ENCODE measurements around the gene RNF168. TPM values are rescaled to one million over a fixed set of nuclear protein-coding genes. Genes with fewer than 3 reads are reported as not detected.
A peak's percentile ranks its signal among the peaks of the same experiment; 100 is the strongest.

RNF168 gene
- total RNA-seq, 1 experiment from 2014 or later = 18.9 TPM

GRCh38 chr3:196432137-196432879, 71.3 kb downstream of the RNF168 start, which contains the start of gene UBXN7:
Gene UBXN7, minus strand, starts transcription at chr3:196432427. Its CDS starts 28 bp downstream, at chr3:196432399.
- peak within 1 kb of the TSS; percentile 83 for H3K4me3 Mint-ChIP-seq (ENCODE audit: unreplicated experiment)

GRCh38 chr3:196431181-196432136, 72.1 kb downstream of the RNF168 start:
- H3K27me3 Mint-ChIP-seq (ENCODE audit: insufficient read depth, unreplicated experiment) = no peaks in the 10 kb centered on the region
- DNase-seq = peak; percentile 39 to 56
- no peaks in the 10 kb centered on the region for H3K27me3 ChIP-seq (replicated peaks; ENCODE audit: control insufficient read depth, insufficient read depth, low read length)
- ChIA-PET POLR2A (interaction anchor here (0.6 to 1.0 kb wide), 2 partner anchors 34 to 137 kb away, joined by 3 to 7 read pairs; partner anchors contain the start of genes FBXO45 and WDR53), CTCF (interaction anchor here (1.0 kb wide), 1 partner anchor 206 kb away, joined by 3 read pairs; no protein-coding TSS in a partner anchor)
- H3K4me3 Mint-ChIP-seq (ENCODE audit: unreplicated experiment) = peak overlapping the region; percentile 83
- 0 out of 2 replicates have a peak, but pooled peaks cover 6% of the 10 kb centered on the region for H3K4me1 ChIP-seq
- peak overlapping the region; percentile 93 for H3K27ac Mint-ChIP-seq (ENCODE audit: unreplicated experiment)
- H3K9me3 ChIP-seq = no peaks in the 10 kb centered on the region
- BruUV-seq (replicated peaks) = TSS peak; percentile 65
- H3K36me3 Mint-ChIP-seq (ENCODE audit: insufficient read depth, unreplicated experiment) = peaks cover 16% of the 10 kb centered on the region
- intact Hi-C loops (cut with micrococcal nuclease; ENCODE audit: unreplicated experiment) = loop anchor here (1.0 kb wide), 1 partner anchor 144 kb away; the partner anchor contains the start of gene PCYT1A
- H3K9me3 Mint-ChIP-seq (ENCODE audit: unreplicated experiment) = no peaks in the 10 kb centered on the region
- peaks cover 7% of the 10 kb centered on the region for H3K4me1 Mint-ChIP-seq (ENCODE audit: low read depth, unreplicated experiment)
- no peaks in the 10 kb centered on the region for H3K36me3 ChIP-seq (ENCODE audit: control insufficient read depth, insufficient read depth, low read length)
- H3K4me3 ChIP-seq (ENCODE audit: low read depth, low read length) = peak overlapping the region; percentile 88
- no peak for TF ChIP-seq CTCF (IDR thresholded peaks at IDR 0.05; ENCODE audit: insufficient read depth in 1 of 2, low read depth in 1 of 2, low read length in 1 of 2, severe bottlenecking in 1 of 2, unreplicated experiment in 1 of 2)

More at GRCh38 chr3:196432137-196432879, 71.3 kb downstream of the RNF168 start, which contains the start of gene UBXN7:
- Histone ChIP-seq H3K4me1 (0 out of 2 replicates have a peak, but pooled peaks cover 6% of the 10 kb centered on the region), H3K9me3 (no peaks in the 10 kb centered on the region), H3K36me3 (ENCODE audit: control insufficient read depth, insufficient read depth, low read length) (no peaks in the 10 kb centered on the region), H3K27me3 (replicated peaks; ENCODE audit: control insufficient read depth, insufficient read depth, low read length) (no peaks in the 10 kb centered on the region), H3K4me3 (ENCODE audit: low read depth, low read length) (peak within 1 kb of the TSS; percentile 88)
- ChIA-PET POLR2A (interaction anchor here (0.5 to 1.0 kb wide), 3 partner anchors 15 to 136 kb away, joined by 3 to 16 read pairs (median 7); partner anchors contain the start of genes FBXO45 and WDR53), CTCF (interaction anchor here (1.0 kb wide), 1 partner anchor 207 kb away, joined by 3 read pairs; no protein-coding TSS in a partner anchor)
- no TSS peak for BruUV-seq (replicated peaks)
- Mint-ChIP-seq H3K36me3 (ENCODE audit: insufficient read depth, unreplicated experiment) (peaks cover 9% of the 10 kb centered on the region), H3K27ac (ENCODE audit: unreplicated experiment) (peak within 1 kb of the TSS; percentile 93), H3K4me1 (ENCODE audit: low read depth, unreplicated experiment) (peaks cover 7% of the 10 kb centered on the region), H3K27me3 (ENCODE audit: insufficient read depth, unreplicated experiment) (no peaks in the 10 kb centered on the region), H3K9me3 (ENCODE audit: unreplicated experiment) (no peaks in the 10 kb centered on the region)
- intact Hi-C loops (cut with micrococcal nuclease; ENCODE audit: unreplicated experiment) = loop anchor here (1.0 kb wide), 1 partner anchor 145 kb away; the partner anchor contains the start of gene PCYT1A
- peak; percentile 92 to 95 for DNase-seq
- TF ChIP-seq CTCF (IDR thresholded peaks at IDR 0.05; ENCODE audit: insufficient read depth in 1 of 2, low read depth in 1 of 2, low read length in 1 of 2, severe bottlenecking in 1 of 2, unreplicated experiment in 1 of 2) = no peak
